Measurements from ENCODE around the gene RHCE. TPM values are rescaled to one million over a fixed set of nuclear protein-coding genes. Genes with fewer than 3 reads are reported as not detected.
"Not testable (repeated sequence)": the region's sequence is repeated elsewhere in the genome, so short reads cannot be mapped to it uniquely, and the experiment has no call there.

RHCE gene
- total RNA-seq, result 2.4 TPM

GRCh38 chr1:25420715-25421114 lies at the start of gene RHCE:
Gene RHCE (minus strand): TSS chr1:25420825. CDS start chr1:25420786, 39 bp downstream.
- DNase-seq (ENCODE audit: low read depth in 2 of 3, low spot score in 2 of 3), result not testable (repeated sequence)

GRCh38 chr1:25469177-25469576 lies 48.6 kb upstream of the RHCE start:
- DNase-seq (ENCODE audit: low read depth in 2 of 3, low spot score in 2 of 3), result no peak

DNA sequence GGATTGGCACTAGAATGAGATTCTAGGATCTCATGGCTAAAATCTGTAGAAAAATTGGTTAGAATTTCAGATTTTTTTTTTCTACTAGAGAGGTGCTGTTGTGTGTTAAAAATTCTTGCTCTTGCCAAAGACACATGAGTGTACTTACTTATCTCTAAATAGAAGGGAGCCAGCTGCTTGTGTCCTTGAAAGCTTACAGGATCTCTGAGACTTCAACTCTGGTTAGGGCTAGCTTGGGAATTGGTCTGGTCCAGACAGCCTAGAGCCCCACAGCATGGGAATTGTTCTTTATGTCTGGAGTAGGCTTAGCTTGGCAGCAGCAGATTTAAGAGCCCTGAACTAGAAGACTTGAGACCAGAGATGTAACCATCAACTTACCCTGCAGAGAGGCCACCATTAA lies 47.4 kb upstream of the RHCE start:
- DNase-seq (ENCODE audit: low read depth in 2 of 3, low spot score in 2 of 3), result no peak

DNA sequence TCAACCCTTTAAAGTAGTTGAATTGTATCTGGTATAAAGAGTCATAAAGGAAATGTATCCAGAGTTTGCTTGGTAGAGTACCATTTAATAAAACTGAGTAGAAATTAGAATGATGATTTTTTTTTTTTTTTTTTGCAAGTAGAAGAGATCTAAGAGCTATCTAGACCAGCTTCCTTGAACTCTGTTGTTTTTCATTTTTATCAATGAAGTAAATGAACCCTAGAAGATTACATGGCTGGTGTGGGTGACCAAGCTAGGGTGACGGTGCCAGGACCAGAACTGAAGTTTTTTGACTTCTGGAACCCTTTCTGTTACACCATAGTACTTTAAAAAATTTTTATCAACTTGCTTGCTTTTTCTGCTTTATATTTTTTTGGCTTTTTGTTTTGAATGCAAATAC lies 47.0 kb upstream of the RHCE start:
- DNase-seq (ENCODE audit: low read depth in 2 of 3, low spot score in 2 of 3), result no peak

DNA sequence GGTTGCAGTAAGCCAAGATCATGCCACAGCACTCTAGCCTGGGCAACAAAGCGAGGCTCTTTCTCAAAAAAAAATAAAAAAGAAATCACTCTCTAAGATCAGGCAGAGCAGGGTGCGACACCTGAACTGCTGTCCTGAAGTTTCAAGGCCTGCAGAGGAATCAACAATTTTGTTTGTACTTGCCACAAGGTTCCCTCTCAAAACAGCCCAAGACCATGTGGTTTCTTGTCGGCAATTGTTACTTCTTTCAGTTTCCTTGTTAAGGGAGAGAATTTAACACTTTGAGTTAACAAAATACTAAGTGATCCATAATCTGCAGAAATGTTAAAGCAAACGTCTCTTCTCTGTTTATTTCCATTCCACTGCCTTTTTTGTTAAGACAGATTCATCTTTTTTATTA lies 46.6 kb upstream of the RHCE start:
- DNase-seq (ENCODE audit: low read depth in 2 of 3, low spot score in 2 of 3), result peak in 1 of 3 donors; percentile 28

DNA sequence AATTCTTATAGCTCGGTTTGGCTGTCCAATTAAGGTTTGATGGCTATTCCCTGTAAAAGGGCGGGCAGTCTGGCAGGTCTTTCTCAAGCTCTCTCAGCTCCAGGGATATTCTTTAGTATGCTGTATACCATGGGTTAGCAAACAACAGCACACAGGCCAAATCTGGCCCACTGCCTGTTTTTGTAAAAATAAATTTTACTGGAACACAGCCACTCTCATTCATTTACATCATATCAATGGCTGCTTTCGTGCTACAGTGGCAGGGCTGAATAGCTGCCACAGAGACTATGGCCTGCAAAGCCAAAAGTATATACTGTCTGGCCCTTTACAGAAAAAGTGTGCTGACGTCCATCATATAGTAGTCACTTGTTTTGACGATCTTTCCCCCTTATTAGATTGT lies 42.1 kb upstream of the RHCE start:
- DNase-seq (ENCODE audit: low read depth in 2 of 3, low spot score in 2 of 3), result no peak

- peak in 2 of 3 donors; percentile 40 to 59 for DNase-seq (ENCODE audit: low read depth in 2 of 3, low spot score in 2 of 3)
These were observed 41.2 kb upstream of the RHCE start for GRCh38 chr1:25461849-25462248.

- not testable (repeated sequence) for DNase-seq (ENCODE audit: low read depth in 2 of 3, low spot score in 2 of 3)
These were observed 40.2 kb upstream of the RHCE start for GRCh38 chr1:25460816-25461215.

GRCh38 chr1:25460020-25460419 lies 39.4 kb upstream of the RHCE start:
- DNase-seq (ENCODE audit: low read depth in 2 of 3, low spot score in 2 of 3), result no peak

- DNase-seq (ENCODE audit: low read depth in 2 of 3, low spot score in 2 of 3), result no peak
These were observed 38.1 kb upstream of the RHCE start for GRCh38 chr1:25458541-25459298.

DNA sequence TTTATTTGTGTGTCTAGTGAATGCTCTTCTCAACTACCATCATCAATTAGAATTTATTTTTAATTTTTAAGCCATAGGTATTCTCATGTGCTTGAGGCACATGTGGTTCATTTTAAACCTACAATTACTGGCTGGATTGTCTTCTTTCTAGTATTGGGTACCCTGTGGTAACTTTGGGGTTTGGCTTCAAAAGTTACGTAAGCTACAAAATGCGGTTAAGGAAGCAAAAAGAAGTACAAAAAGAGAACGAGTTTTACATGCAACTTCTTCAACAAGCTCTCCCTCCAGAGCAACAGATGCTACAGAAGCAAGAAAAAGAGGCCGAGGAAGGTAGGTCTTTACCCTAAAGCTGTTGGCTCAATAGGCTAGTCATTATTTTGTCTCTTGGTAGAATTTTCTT lies 35.9 kb upstream of the RHCE start:
- DNase-seq (ENCODE audit: low read depth in 2 of 3, low spot score in 2 of 3), result no peak

- DNase-seq (ENCODE audit: low read depth in 2 of 3, low spot score in 2 of 3), result peak in 1 of 3 donors; percentile 34
These were observed 31.3 kb upstream of the RHCE start for GRCh38 chr1:25451908-25452307.

GRCh38 chr1:25450891-25451290 lies 30.3 kb upstream of the RHCE start:
- DNase-seq (ENCODE audit: low read depth in 2 of 3, low spot score in 2 of 3), result no peak

- no peak for DNase-seq (ENCODE audit: low read depth in 2 of 3, low spot score in 2 of 3)
These were observed 26.9 kb upstream of the RHCE start for GRCh38 chr1:25447547-25447946.

DNA sequence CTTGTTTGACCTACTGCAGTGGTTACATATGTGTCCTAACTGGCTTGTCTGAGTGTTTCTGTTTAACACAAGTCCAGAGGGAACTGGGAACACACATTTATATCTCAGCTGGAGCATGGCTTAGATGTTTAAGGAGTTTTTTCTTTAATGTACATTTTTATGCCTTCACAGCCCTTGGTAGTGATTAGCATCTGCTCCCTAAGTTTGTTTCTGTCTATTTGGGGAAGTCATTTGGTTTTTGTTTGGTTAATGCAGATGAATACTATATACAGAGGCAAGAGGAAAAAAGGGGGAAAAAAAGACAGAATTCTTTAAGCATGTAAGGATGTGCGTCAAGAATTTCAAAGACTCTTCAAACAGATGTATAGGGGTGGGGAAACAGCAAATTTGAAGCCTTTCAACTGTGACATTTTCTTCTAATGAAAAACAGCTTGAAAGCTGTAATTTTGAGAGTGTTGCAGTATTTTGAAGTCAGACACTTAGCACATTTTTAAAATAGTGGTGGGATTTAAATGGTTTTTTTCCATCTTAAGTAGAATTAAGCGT lies 25.4 kb upstream of the RHCE start:
- DNase-seq (ENCODE audit: low read depth in 2 of 3, low spot score in 2 of 3), result no peak

GRCh38 chr1:25444604-25445003 lies 24.0 kb upstream of the RHCE start:
- DNase-seq (ENCODE audit: low read depth in 2 of 3, low spot score in 2 of 3), result not testable (repeated sequence)

DNA sequence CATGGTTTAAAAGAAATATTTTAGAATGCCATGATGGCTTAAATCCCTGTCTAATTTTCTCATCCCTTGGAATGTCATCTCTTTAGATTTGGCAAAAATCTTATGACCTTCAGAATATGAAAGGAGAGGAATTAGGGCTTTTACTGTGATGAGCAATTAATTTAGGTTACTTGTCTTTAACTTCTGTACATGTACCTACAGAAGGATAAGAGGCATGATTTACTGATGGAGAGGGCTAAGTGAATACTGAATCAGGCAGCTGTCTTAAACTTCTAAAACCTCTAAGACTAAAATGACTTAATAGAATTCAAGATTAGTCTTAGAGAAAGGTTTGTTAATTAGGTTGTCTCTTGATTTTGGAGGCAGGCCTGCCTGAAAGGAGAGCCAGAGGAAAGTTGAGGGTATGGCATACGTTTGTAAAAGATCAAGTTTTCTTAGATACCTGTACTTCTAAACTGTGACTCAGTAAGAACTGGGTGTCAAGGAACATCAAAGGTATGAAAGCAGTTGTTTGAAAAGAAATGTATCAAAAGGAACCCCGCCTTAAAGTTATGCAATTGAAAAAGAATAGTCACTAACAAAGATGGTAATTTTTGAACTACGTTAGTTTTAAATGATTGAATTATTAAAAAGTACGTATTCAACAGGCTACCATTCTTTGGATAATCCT lies 22.5 kb upstream of the RHCE start:
- DNase-seq (ENCODE audit: low read depth in 2 of 3, low spot score in 2 of 3), result no peak

- DNase-seq (ENCODE audit: low read depth in 2 of 3, low spot score in 2 of 3), result no peak
These were observed 21.6 kb upstream of the RHCE start for GRCh38 chr1:25442178-25442577.

- no peak for DNase-seq (ENCODE audit: low read depth in 2 of 3, low spot score in 2 of 3)
These were observed 18.7 kb upstream of the RHCE start for GRCh38 chr1:25439287-25439686.

DNA sequence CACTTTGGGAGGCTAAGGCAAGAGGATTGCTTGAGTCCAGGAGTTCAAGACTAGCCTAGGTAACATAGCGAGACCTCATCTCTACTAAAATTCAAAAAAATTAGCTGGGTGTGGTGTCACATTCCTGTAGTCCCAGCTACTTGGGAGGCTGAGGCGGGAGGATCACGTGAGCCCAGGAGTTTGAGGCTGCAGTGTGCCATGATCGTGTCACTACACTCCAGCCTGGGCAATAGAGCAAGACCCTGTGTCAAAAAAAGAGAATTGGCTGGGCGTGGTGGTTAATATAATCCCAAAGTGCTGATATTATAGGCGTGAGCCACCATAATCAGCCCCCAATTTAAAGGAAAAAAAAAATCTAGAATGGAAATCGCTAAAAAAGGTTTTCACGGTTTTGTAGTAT lies 17.0 kb upstream of the RHCE start:
- DNase-seq (ENCODE audit: low read depth in 2 of 3, low spot score in 2 of 3), result no peak

GRCh38 chr1:25435397-25436108 lies 14.9 kb upstream of the RHCE start:
- no peak for DNase-seq (ENCODE audit: low read depth in 2 of 3, low spot score in 2 of 3)

All from hematopoietic multipotent progenitor cell (in vitro differentiated cells).